Cardiac fibroblast (primary cell): ENCODE results near the gene ELP4.

Experiments used
- DNase-seq, 2 donors: peaks; one replicate each; pipeline versions ENCODE4 v3.0.0 to v3.0.0-alpha.2; 2010; ENCODE audit warnings: low read depth in 2 of 2
- H3K4me3 ChIP-seq, 2 donors: replicated peaks in 1 of 2; 1 replicate in 1 of 2; 2 replicates in 1 of 2; pipeline ENCODE4 v1.5.1; 2011; ENCODE audit warnings: low read depth in 2 of 2, low read length in 2 of 2, mild to moderate bottlenecking in 2 of 2, moderate library complexity in 1 of 2
- CTCF ChIP-seq: IDR thresholded peaks from one replicate; pipeline ENCODE4 v1.5.1; 2011; ENCODE audit warnings: low read depth, mild to moderate bottlenecking, low read length, inconsistent platforms

The ELP4 gene

GRCh38 chr11:31711137-31711536 is 201.6 kb downstream of the ELP4 start:
- H3K4me3 ChIP-seq, result no peak overlapping the region
- no peak for DNase-seq
- no peak for TF ChIP-seq CTCF

- no peak for DNase-seq
- no peak overlapping the region for H3K4me3 ChIP-seq
- TF ChIP-seq CTCF, result no peak
Observed at GRCh38 chr11:31712851-31713250, 203.3 kb downstream of the ELP4 start.

GRCh38 chr11:31714840-31715239 is 205.3 kb downstream of the ELP4 start:
- no peak for TF ChIP-seq CTCF
- H3K4me3 ChIP-seq, result no peak overlapping the region
- no peak for DNase-seq

GRCh38 chr11:31720225-31720624 is 210.7 kb downstream of the ELP4 start:
- no peak for DNase-seq
- no peak overlapping the region for H3K4me3 ChIP-seq
- TF ChIP-seq CTCF, result no peak

GRCh38 chr11:31720671-31721365 is 211.3 kb downstream of the ELP4 start:
- H3K4me3 ChIP-seq, result no peak overlapping the region
- no peak for TF ChIP-seq CTCF
- peak in 1 of 2 donors; percentile 5 for DNase-seq

- DNase-seq, result no peak
- no peak for TF ChIP-seq CTCF
- no peak overlapping the region for H3K4me3 ChIP-seq
Observed at GRCh38 chr11:31722754-31723153, 213.2 kb downstream of the ELP4 start.

GRCh38 chr11:31725176-31725575 is 215.6 kb downstream of the ELP4 start:
- DNase-seq, result peak; percentile 5 to 14
- TF ChIP-seq CTCF, result no peak
- no peak overlapping the region for H3K4me3 ChIP-seq
